Adrenal gland (tissue), 5 donors: Measurements from ENCODE around the gene MCU.
"Not testable (repeated sequence)": the region's sequence is repeated elsewhere in the genome, so short reads cannot be mapped to it uniquely, and the experiment has no call there.

Experiments used
- POLR2A ChIP-seq, 2 donors: fragments of 450-650 bp; IDR thresholded peaks; one replicate each; pipeline ENCODE4 v1.6.1; 2017; ENCODE audit warnings: antibody characterized with exemption in 2 of 2, mild to moderate bottlenecking in 2 of 2, moderate library complexity in 1 of 2
- TF ChIP-seq, protein P1 (sequence below), 6 experiments: fragments of 450-650 bp in 4 of 6; fragments of 200-600 bp in 2 of 6; sonication (generic) in 1 of 6; IDR thresholded peaks; 1 replicate in 5 of 6; 2 replicates in 1 of 6; pipeline versions ENCODE4 v1.5.1 to v1.8.0; 2016 to 2021; ENCODE audit warnings: antibody characterized with exemption in 6 of 6, mild to moderate bottlenecking in 2 of 6, moderate library complexity in 1 of 6
- donor health status: DM: no; HTN: no; CAD: no.

GRCh38 chr10:72686430-72686829 lies 5.5 kb upstream of the MCU start:
- TF ChIP-seq, protein P1, sequence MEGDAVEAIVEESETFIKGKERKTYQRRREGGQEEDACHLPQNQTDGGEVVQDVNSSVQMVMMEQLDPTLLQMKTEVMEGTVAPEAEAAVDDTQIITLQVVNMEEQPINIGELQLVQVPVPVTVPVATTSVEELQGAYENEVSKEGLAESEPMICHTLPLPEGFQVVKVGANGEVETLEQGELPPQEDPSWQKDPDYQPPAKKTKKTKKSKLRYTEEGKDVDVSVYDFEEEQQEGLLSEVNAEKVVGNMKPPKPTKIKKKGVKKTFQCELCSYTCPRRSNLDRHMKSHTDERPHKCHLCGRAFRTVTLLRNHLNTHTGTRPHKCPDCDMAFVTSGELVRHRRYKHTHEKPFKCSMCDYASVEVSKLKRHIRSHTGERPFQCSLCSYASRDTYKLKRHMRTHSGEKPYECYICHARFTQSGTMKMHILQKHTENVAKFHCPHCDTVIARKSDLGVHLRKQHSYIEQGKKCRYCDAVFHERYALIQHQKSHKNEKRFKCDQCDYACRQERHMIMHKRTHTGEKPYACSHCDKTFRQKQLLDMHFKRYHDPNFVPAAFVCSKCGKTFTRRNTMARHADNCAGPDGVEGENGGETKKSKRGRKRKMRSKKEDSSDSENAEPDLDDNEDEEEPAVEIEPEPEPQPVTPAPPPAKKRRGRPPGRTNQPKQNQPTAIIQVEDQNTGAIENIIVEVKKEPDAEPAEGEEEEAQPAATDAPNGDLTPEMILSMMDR (IDR thresholded peaks at IDR 0.05): not testable (repeated sequence)
- TF ChIP-seq POLR2A (IDR thresholded peaks at IDR 0.05): not testable (repeated sequence)
